ENCODE data around the gene NCKAP5.

GRCh38 chr2:132901661-132902060, 666.6 kb downstream of the NCKAP5 start:
- TF ChIP-seq EZH2phosphoT487 (IDR thresholded peaks at IDR 0.05; ENCODE audit: insufficient read depth, low read depth) (no peak), EZH2 (IDR thresholded peaks at IDR 0.05; ENCODE audit: insufficient read depth, poor library complexity, severe bottlenecking) (no peak)

Data from GM23248 (cell line).